Muscle of leg (tissue), 11 donors: ENCODE data around the gene UNC5B. TPM values are rescaled to one million over a fixed set of nuclear protein-coding genes. Genes with fewer than 3 reads are reported as not detected.
A peak's percentile ranks its signal among the peaks of the same experiment; 100 is the strongest.

ENCODE experiments used
- DNase-seq: peaks from one replicate; pipeline ENCODE4 v3.0.0; 2013
- H3K27ac ChIP-seq: one replicate; pipeline ENCODE4 v1.5.1; 2013; ENCODE audit warnings: mild to moderate bottlenecking, low read length, control low read depth
- H3K27me3 ChIP-seq: one replicate; pipeline ENCODE4 v1.6.1; 2013; ENCODE audit warnings: low read length; ENCODE audit not compliant: control insufficient read depth, insufficient read depth
- H3K36me3 ChIP-seq: one replicate; pipeline ENCODE4 v1.6.1; 2013; ENCODE audit warnings: low read length; ENCODE audit not compliant: control insufficient read depth, insufficient read depth
- H3K4me1 ChIP-seq: one replicate; pipeline ENCODE4 v1.6.1; 2013; ENCODE audit warnings: low read length; ENCODE audit not compliant: control insufficient read depth, insufficient read depth
- H3K4me3 ChIP-seq: one replicate; pipeline ENCODE4 v1.5.1; 2013; ENCODE audit warnings: low read length, control low read depth
- H3K9me3 ChIP-seq: replicated peaks from 2 replicates; pipeline ENCODE4 v1.6.1; 2013; ENCODE audit warnings: low read depth, low read length; ENCODE audit not compliant: control insufficient read depth
- WGBS: methylation state at CpG from one replicate; pipeline ENCODE4 v1.1.5; 2013; ENCODE audit warnings: missing lambda C conversion rate; ENCODE audit not compliant: insufficient coverage; 5-methylcytosine and 5-hydroxymethylcytosine counted together
- polyA plus RNA-seq, 8 donors: library from polyadenylated mRNA; unstranded; fragments of 120-200 nt; gene quantifications; one replicate each; pipeline versions ENCODE4 v1.2.1 to v1.2.3, GENCODE V29; 2013; ENCODE audit warnings: inconsistent platforms in 1 of 8, low replicate concordance in 1 of 8; ENCODE audit not compliant: insufficient read length in 8 of 8, insufficient read depth in 1 of 8
- total RNA-seq: library from RNA; stranded (reverse); fragments of 120-200 nt; gene quantifications from one replicate; pipeline ENCODE4 v1.2.4, GENCODE V29; 2013

The UNC5B gene
- total and polyA plus RNA-seq, 9 donors = 6.4 to 13.3 (median 11.9) TPM

GRCh38 chr10:71280825-71281224 is 68.5 kb downstream of the UNC5B start:
- DNase-seq = no peak
- peaks cover 4% of the 10 kb centered on the region for H3K27me3 ChIP-seq
- peaks cover 20% of the 10 kb centered on the region for H3K4me1 ChIP-seq
- H3K9me3 ChIP-seq = no peaks in the 10 kb centered on the region
- no peak overlapping the region for H3K4me3 ChIP-seq
- peaks cover 5% of the 10 kb centered on the region for H3K36me3 ChIP-seq
- H3K27ac ChIP-seq = no peak overlapping the region
- WGBS = 25% methylated on average over 2 of the region's 3 CpGs

GRCh38 chr10:71281646-71282322 is 69.4 kb downstream of the UNC5B start:
- peaks cover 11% of the 10 kb centered on the region for H3K36me3 ChIP-seq

GRCh38 chr10:71282323-71282680 is 69.9 kb downstream of the UNC5B start:
- Histone ChIP-seq H3K4me3 (no peak overlapping the region), H3K36me3 (peaks cover 11% of the 10 kb centered on the region), H3K27ac (no peak overlapping the region), H3K27me3 (peaks cover 4% of the 10 kb centered on the region), H3K9me3 (no peaks in the 10 kb centered on the region), H3K4me1 (peaks cover 20% of the 10 kb centered on the region)
- DNase-seq = no peak
- no CpG with 5 or more reads among the region's 2 CpGs for WGBS

More at GRCh38 chr10:71281646-71282322, 69.4 kb downstream of the UNC5B start:
- Histone ChIP-seq H3K27me3 (peaks cover 4% of the 10 kb centered on the region), H3K4me1 (peaks cover 20% of the 10 kb centered on the region), H3K27ac (no peak overlapping the region), H3K4me3 (no peak overlapping the region), H3K9me3 (no peaks in the 10 kb centered on the region)
- WGBS = 76% methylated on average over 6 of the region's 8 CpGs
- no peak for DNase-seq

- Histone ChIP-seq H3K36me3 (peaks cover 11% of the 10 kb centered on the region), H3K4me1 (peaks cover 18% of the 10 kb centered on the region), H3K27me3 (peaks cover 4% of the 10 kb centered on the region), H3K27ac (no peak overlapping the region), H3K4me3 (no peak overlapping the region), H3K9me3 (no peaks in the 10 kb centered on the region)
- 93% methylated on average over 3 of the region's 6 CpGs for WGBS
- no peak for DNase-seq
These were observed 71.0 kb downstream of the UNC5B start for GRCh38 chr10:71283410-71283809.

GRCh38 chr10:71283876-71284275 is 71.5 kb downstream of the UNC5B start:
- no peak for DNase-seq
- Histone ChIP-seq H3K27ac (no peak overlapping the region), H3K36me3 (peaks cover 11% of the 10 kb centered on the region), H3K9me3 (no peaks in the 10 kb centered on the region), H3K4me1 (peaks cover 14% of the 10 kb centered on the region), H3K4me3 (no peak overlapping the region), H3K27me3 (peaks cover 4% of the 10 kb centered on the region)
- WGBS = 80% methylated on average over 10 of the region's 10 CpGs

GRCh38 chr10:71284544-71285179 is 72.3 kb downstream of the UNC5B start:
- H3K36me3 ChIP-seq = peaks cover 11% of the 10 kb centered on the region
- H3K4me1 ChIP-seq = peaks cover 6% of the 10 kb centered on the region

GRCh38 chr10:71285180-71285545 is 72.8 kb downstream of the UNC5B start:
- peak; percentile 70 for DNase-seq
- H3K9me3 ChIP-seq = no peaks in the 10 kb centered on the region
- 45% methylated on average over 11 of the region's 11 CpGs for WGBS
- H3K4me1 ChIP-seq = peaks cover 5% of the 10 kb centered on the region
- peaks cover 12% of the 10 kb centered on the region for H3K36me3 ChIP-seq
- peaks cover 4% of the 10 kb centered on the region for H3K27me3 ChIP-seq
- no peak overlapping the region for H3K4me3 ChIP-seq
- no peak overlapping the region for H3K27ac ChIP-seq

More at GRCh38 chr10:71284544-71285179, 72.3 kb downstream of the UNC5B start:
- Histone ChIP-seq H3K27ac (no peak overlapping the region), H3K4me3 (no peak overlapping the region), H3K27me3 (peaks cover 4% of the 10 kb centered on the region), H3K9me3 (no peaks in the 10 kb centered on the region)
- no peak for DNase-seq
- WGBS = 85% methylated on average over 13 of the region's 19 CpGs

GRCh38 chr10:71285986-71286385 is 73.6 kb downstream of the UNC5B start:
- Histone ChIP-seq H3K36me3 (peaks cover 14% of the 10 kb centered on the region), H3K27me3 (peaks cover 2% of the 10 kb centered on the region), H3K9me3 (no peaks in the 10 kb centered on the region), H3K4me3 (no peak overlapping the region), H3K4me1 (peaks cover 12% of the 10 kb centered on the region), H3K27ac (no peak overlapping the region)
- DNase-seq = no peak
- WGBS = 61% methylated on average over 3 of the region's 4 CpGs

GRCh38 chr10:71286521-71287294 is 74.3 kb downstream of the UNC5B start:
- H3K27me3 ChIP-seq = peaks cover 2% of the 10 kb centered on the region
- H3K27ac ChIP-seq = no peak overlapping the region
- no peak for DNase-seq
- no peak overlapping the region for H3K4me3 ChIP-seq
- H3K4me1 ChIP-seq = peaks cover 19% of the 10 kb centered on the region
- no peaks in the 10 kb centered on the region for H3K9me3 ChIP-seq
- 91% methylated on average over 17 of the region's 17 CpGs for WGBS
- H3K36me3 ChIP-seq = peaks cover 14% of the 10 kb centered on the region

- DNase-seq = no peak
- H3K27ac ChIP-seq = no peak overlapping the region
- 80% methylated on average over 14 of the region's 14 CpGs for WGBS
- no peak overlapping the region for H3K4me3 ChIP-seq
- peaks cover 20% of the 10 kb centered on the region for H3K4me1 ChIP-seq
- H3K9me3 ChIP-seq = no peaks in the 10 kb centered on the region
- H3K36me3 ChIP-seq = peaks cover 14% of the 10 kb centered on the region
- peaks cover 2% of the 10 kb centered on the region for H3K27me3 ChIP-seq
These were observed 75.1 kb downstream of the UNC5B start for GRCh38 chr10:71287456-71287855.
